Transverse colon (tissue), 4 donors: ENCODE results near the gene NOBOX. TPM values are rescaled to one million over a fixed set of nuclear protein-coding genes. Genes with fewer than 3 reads are reported as not detected.

ENCODE experiments used
- DNase-seq: peaks from one replicate; pipeline ENCODE4 v3.0.0-alpha.2; 2019
- H3K27ac ChIP-seq, 4 donors: fragments of 200-600 bp; sonication (generic); 2 replicates each; pipeline ENCODE4 v1.5.1; 2016 to 2018; ENCODE audit warnings: inconsistent platforms in 4 of 4
- H3K27me3 ChIP-seq: fragments of 200-600 bp; sonication (generic); 2 replicates; pipeline ENCODE4 v1.5.1; 2017; ENCODE audit warnings: inconsistent platforms
- H3K36me3 ChIP-seq, 4 donors: fragments of 200-600 bp; sonication (generic); 2 replicates each; pipeline ENCODE4 v1.5.1; 2017 to 2019; ENCODE audit warnings: inconsistent platforms in 4 of 4
- H3K4me1 ChIP-seq, 4 donors: fragments of 200-600 bp; sonication (generic); 2 replicates each; pipeline ENCODE4 v1.5.1; 2017 to 2020; ENCODE audit warnings: inconsistent platforms in 4 of 4
- H3K4me3 ChIP-seq, 4 donors: fragments of 200-600 bp; sonication (generic); 1 replicate in 1 of 4; 2 replicates in 3 of 4; pipeline versions ENCODE4 v1.5.1 to v1.6.1; 2017 to 2019; ENCODE audit warnings: inconsistent platforms in 4 of 4
- H3K9me3 ChIP-seq, 2 donors: fragments of 200-600 bp; sonication (generic); 2 replicates each; pipeline ENCODE4 v1.5.1; 2017 to 2019; ENCODE audit warnings: inconsistent platforms in 2 of 2
- EP300 ChIP-seq: sonication (generic); formaldehyde crosslinking; IDR thresholded peaks from one replicate; pipeline ENCODE4 v1.6.1; 2017; ENCODE audit warnings: antibody characterized with exemption, low read depth
- POLR2A ChIP-seq: fragments of 450-650 bp; IDR thresholded peaks from one replicate; pipeline ENCODE4 v1.6.1; 2016; ENCODE audit warnings: antibody characterized with exemption, mild to moderate bottlenecking, moderate library complexity
- POLR2AphosphoS5 ChIP-seq, 3 donors: sonication (generic); formaldehyde crosslinking; IDR thresholded peaks; one replicate each; pipeline ENCODE4 v1.6.1; 2016; ENCODE audit warnings: antibody characterized with exemption in 3 of 3
- WGBS, 2 donors: methylation state at CpG; one replicate each; pipeline ENCODE4 v1.1.5; 2018; ENCODE audit warnings: low coverage in 1 of 2; 5-methylcytosine and 5-hydroxymethylcytosine counted together
- in situ Hi-C, 4 donors: fragments of 200-750 bp; cut with MboI; loops; one replicate each; pipeline versions ENCODE4 v1.15.0 to v1.15.1; 2017; ENCODE audit warnings: low sequenced_read_pairs in 3 of 4, low pct_ligation_motif_present in 1 of 4, low pct_unique_long_range_greater_than_20kb in 1 of 4
- intact Hi-C: fragments of 100-400 bp; cut with DNase I; formaldehyde crosslinking; loops from one replicate; pipeline ENCODE4 v1.15.1; 2023; ENCODE audit warnings: low total_unique reads
- total RNA-seq, 4 donors: library from RNA; depleted of rRNA; stranded (reverse); fragments of >200 nt; gene quantifications; one replicate each; pipeline ENCODE4 v1.1.0, GENCODE V29; 2016
- TF ChIP-seq, protein P1 (sequence below), 5 experiments: fragments of 200-600 bp in 3 of 5; fragments of 450-650 bp in 2 of 5; sonication (generic) in 3 of 5; IDR thresholded peaks; 1 replicate in 2 of 5; 2 replicates in 3 of 5; pipeline ENCODE4 v1.5.1; 2016 to 2017; ENCODE audit warnings: antibody characterized with exemption in 5 of 5, inconsistent platforms in 3 of 5, mild to moderate bottlenecking in 2 of 5, moderate library complexity in 1 of 5

The NOBOX gene
- total RNA-seq, 4 donors from 2014 or later = not detected

DNA sequence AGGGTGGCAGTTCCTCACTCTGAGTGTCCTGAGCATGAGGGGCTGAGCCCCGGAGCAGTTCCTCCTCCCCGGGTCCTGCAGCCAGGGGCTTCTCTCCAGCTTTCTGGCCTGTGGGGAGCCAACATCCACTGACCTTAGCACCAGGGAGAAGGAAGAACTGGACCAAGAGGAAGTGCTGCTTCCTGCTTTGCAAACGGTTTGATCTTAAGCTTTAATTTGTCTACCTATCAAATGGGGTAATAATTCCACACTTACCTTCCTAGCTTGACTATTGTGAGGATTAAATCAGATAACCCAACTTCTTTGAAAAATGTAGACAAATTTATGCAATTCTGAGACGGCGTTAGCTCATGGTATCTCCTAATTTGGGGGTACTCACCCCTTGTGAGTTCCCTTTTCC, 2.0 kb downstream of the NOBOX start:
- intact Hi-C loops = no loop called here
- no peaks in the 10 kb centered on the region for H3K4me1 ChIP-seq
- no peak overlapping the region for H3K27ac ChIP-seq
- H3K36me3 ChIP-seq = no peaks in the 10 kb centered on the region
- H3K9me3 ChIP-seq = no peaks in the 10 kb centered on the region
- H3K4me3 ChIP-seq = no peak overlapping the region
- no peak for TF ChIP-seq EP300
- TF ChIP-seq, protein P1, sequence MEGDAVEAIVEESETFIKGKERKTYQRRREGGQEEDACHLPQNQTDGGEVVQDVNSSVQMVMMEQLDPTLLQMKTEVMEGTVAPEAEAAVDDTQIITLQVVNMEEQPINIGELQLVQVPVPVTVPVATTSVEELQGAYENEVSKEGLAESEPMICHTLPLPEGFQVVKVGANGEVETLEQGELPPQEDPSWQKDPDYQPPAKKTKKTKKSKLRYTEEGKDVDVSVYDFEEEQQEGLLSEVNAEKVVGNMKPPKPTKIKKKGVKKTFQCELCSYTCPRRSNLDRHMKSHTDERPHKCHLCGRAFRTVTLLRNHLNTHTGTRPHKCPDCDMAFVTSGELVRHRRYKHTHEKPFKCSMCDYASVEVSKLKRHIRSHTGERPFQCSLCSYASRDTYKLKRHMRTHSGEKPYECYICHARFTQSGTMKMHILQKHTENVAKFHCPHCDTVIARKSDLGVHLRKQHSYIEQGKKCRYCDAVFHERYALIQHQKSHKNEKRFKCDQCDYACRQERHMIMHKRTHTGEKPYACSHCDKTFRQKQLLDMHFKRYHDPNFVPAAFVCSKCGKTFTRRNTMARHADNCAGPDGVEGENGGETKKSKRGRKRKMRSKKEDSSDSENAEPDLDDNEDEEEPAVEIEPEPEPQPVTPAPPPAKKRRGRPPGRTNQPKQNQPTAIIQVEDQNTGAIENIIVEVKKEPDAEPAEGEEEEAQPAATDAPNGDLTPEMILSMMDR (IDR thresholded peaks at IDR 0.05) = no peak
- no peak for TF ChIP-seq POLR2A
- no peak for TF ChIP-seq POLR2AphosphoS5 (IDR thresholded peaks at IDR 0.05)
- WGBS, 2 donors = 56 to 68% methylated on average over 2 to 5 of the region's 5 CpGs
- no peaks in the 10 kb centered on the region for H3K27me3 ChIP-seq
- in situ Hi-C loops = no loop called here
- DNase-seq = no peak

DNA sequence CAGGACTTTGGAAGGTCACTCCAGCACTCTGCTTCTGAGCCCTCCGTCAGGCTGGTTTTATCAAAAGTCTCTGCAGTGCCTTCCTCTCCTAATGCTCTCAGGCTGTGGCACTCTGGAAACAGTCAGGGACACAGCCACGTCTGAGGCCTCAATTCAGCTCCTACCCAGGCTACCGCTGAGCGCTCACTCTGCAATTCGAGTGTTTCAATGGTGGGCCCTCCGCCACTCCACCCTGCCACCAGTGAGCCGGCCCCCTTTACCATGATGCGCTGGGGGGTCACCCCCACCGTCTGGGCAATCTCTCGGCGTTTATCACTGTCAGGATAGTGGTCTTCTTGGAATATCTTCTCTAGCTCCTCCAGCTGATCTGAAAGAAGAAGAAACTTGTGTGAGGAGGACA, 3.5 kb downstream of the NOBOX start:
- no peaks in the 10 kb centered on the region for H3K9me3 ChIP-seq
- 88 to 93% methylated on average over 5 to 11 of the region's 11 CpGs for WGBS, 2 donors
- intact Hi-C loops = no loop called here

GRCh38 chr7:144398911-144399310, 4.6 kb downstream of the NOBOX start:
- TF ChIP-seq, protein P1 (IDR thresholded peaks at IDR 0.05) = no peak
- TF ChIP-seq POLR2A (no peak), POLR2AphosphoS5 (IDR thresholded peaks at IDR 0.05) (no peak)
- Histone ChIP-seq H3K4me3 (no peak overlapping the region), H3K9me3 (no peaks in the 10 kb centered on the region), H3K27me3 (no peaks in the 10 kb centered on the region), H3K36me3 (no peaks in the 10 kb centered on the region), H3K4me1 (no peaks in the 10 kb centered on the region), H3K27ac (no peak overlapping the region)
- DNase-seq = no peak
- in situ Hi-C loops (loop anchor here in 3 of 4 donors (5.0 to 25.0 kb wide), 3 partner anchors 224 to 237 kb away; no protein-coding TSS in a partner anchor), intact Hi-C loops (no loop called here)
- WGBS, 2 donors = 88% methylated on average over 6 of the region's 6 CpGs; no CpG with 5 or more reads in 1 of the 2 donors

More for the DNA sequence above, 3.5 kb downstream of the NOBOX start:
- no peaks in the 10 kb centered on the region for H3K36me3 ChIP-seq
- H3K4me1 ChIP-seq = no peaks in the 10 kb centered on the region
- TF ChIP-seq, protein P1 (IDR thresholded peaks at IDR 0.05) = no peak
- TF ChIP-seq POLR2A (no peak), POLR2AphosphoS5 (IDR thresholded peaks at IDR 0.05) (no peak), EP300 (no peak)
- H3K27ac ChIP-seq = no peak overlapping the region
- no peak overlapping the region for H3K4me3 ChIP-seq
- in situ Hi-C loops = loop anchor here in 3 of 4 donors (5.0 to 25.0 kb wide), 3 partner anchors 225 to 238 kb away; no protein-coding TSS in a partner anchor
- H3K27me3 ChIP-seq = no peaks in the 10 kb centered on the region
- DNase-seq = no peak

DNA sequence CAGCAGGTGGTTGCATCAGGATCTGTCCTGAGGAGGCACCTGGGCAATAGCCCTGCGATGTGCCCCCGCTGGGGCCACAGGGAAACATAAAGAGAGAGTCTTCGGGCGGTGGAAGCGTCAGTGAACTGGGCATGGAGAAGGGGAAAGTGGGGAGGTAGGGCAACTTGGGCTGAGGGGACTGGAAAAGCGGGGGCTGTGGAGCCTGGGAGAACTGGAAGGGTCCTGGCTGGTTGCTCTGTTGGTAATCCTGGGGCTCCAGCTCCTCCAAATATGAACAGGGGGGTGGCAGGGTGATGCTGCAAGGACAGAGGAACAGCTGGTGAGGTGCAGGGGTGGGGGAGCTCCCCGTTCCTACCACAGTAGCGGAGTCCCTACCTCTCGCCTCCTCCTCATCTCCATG, 5.2 kb downstream of the NOBOX start:
- TF ChIP-seq POLR2A (no peak), EP300 (no peak), POLR2AphosphoS5 (IDR thresholded peaks at IDR 0.05) (no peak)
- TF ChIP-seq, protein P1 (IDR thresholded peaks at IDR 0.05) = no peak
- in situ Hi-C loops = loop anchor here in 3 of 4 donors (5.0 to 25.0 kb wide), 3 partner anchors 223 to 236 kb away; no protein-coding TSS in a partner anchor
- Histone ChIP-seq H3K27ac (no peak overlapping the region), H3K4me3 (no peak overlapping the region), H3K4me1 (no peaks in the 10 kb centered on the region), H3K36me3 (no peaks in the 10 kb centered on the region), H3K9me3 (no peaks in the 10 kb centered on the region), H3K27me3 (no peaks in the 10 kb centered on the region)
- DNase-seq = no peak
- intact Hi-C loops = no loop called here
- 85 to 100% methylated on average over 4 to 9 of the region's 9 CpGs for WGBS, 2 donors
